RWPE2 (cell line): ENCODE data around the gene GAB3.

Source experiments
- ATAC-seq: fragments of 200-7000 bp; cut with Tn5 transposase; 3 replicates; pipeline ENCODE4 v1.9.1; 2021; ENCODE audit warnings: low read depth
- DNase-seq: peaks from one replicate; pipeline ENCODE4 v3.0.0-alpha.2; 2020; ENCODE audit warnings: low spot score
- H3K27ac ChIP-seq: fragments of 450-650 bp; 2 replicates; pipeline ENCODE4 v1.5.1; 2017; ENCODE audit warnings: mild to moderate bottlenecking; ENCODE audit not compliant: poor library complexity, severe bottlenecking
- H3K27me3 ChIP-seq: fragments of 250-450 bp; sonication (Bioruptor Pico); 2 replicates; pipeline ENCODE4 v1.5.1; 2021; ENCODE audit warnings: mild to moderate bottlenecking, moderate library complexity; ENCODE audit not compliant: insufficient read depth, poor library complexity, severe bottlenecking
- H3K36me3 ChIP-seq: fragments of 250-450 bp; sonication (Bioruptor Pico); 2 replicates; pipeline ENCODE4 v1.5.1; 2020; ENCODE audit warnings: low read depth, mild to moderate bottlenecking, moderate library complexity
- H3K4me1 ChIP-seq: fragments of 250-450 bp; sonication (Bioruptor Pico); 2 replicates; pipeline ENCODE4 v1.5.1; 2021; ENCODE audit warnings: mild to moderate bottlenecking, moderate library complexity; ENCODE audit not compliant: insufficient read depth, poor library complexity, severe bottlenecking
- H3K4me3 ChIP-seq: fragments of 250-450 bp; sonication (Bioruptor Pico); 2 replicates; pipeline ENCODE4 v1.5.1; 2021; ENCODE audit warnings: mild to moderate bottlenecking, moderate library complexity; ENCODE audit not compliant: severe bottlenecking
- H3K9me3 ChIP-seq: fragments of 250-450 bp; sonication (Bioruptor Pico); 2 replicates; pipeline ENCODE4 v1.5.1; 2021; ENCODE audit warnings: mild to moderate bottlenecking, moderate library complexity; ENCODE audit not compliant: severe bottlenecking
- CTCF ChIP-seq: fragments of 450-650 bp; IDR thresholded peaks from one replicate; pipeline ENCODE4 v1.5.1; 2017; ENCODE audit warnings: mild to moderate bottlenecking, moderate library complexity; ENCODE audit not compliant: poor library complexity, severe bottlenecking

Gene GAB3

DNA sequence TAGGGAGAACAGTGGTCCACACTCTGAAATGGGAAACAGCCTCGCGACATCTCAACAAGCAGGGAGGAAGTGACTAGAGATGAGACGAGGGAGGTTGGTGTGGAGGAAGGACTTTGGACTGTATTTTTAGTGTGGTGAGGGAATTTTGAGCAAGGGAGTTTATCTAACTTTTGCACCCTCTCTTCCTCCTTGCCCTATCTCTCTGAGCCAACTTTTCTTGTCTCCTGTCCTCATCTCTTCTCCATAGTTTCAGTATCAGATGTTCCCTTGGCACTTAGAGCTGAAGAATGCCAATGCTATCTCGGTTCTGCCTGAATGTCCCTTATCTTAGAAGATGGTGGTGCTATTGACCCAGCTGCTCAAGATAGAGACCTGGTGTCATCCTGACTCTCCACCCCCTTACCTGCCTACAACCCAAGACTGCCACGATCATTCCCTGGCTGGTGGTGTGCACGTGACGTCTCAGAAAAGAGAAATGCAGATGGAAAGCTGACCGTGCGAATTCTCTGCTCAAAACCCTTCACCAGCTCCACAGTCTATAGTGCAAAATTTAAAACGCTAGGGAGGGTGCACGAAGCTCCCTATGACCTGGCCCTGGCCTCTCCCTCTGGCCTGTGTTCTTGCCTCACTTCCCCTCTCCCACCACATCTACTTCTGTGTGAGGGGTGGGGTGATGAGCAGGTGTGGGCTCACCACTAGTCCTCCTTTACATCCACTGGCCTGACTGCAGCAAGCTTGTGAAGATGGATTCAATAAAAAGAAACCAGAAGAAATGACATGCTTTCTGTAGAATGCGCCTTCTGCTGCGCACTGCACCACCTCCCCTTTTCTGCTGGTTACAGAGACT is 33.5 kb upstream of the GAB3 start:
- ATAC-seq: no peak
- no peak overlapping the region for H3K4me3 ChIP-seq
- no peaks in the 10 kb centered on the region for H3K4me1 ChIP-seq
- H3K36me3 ChIP-seq: no peaks in the 10 kb centered on the region
- H3K27me3 ChIP-seq: no peaks in the 10 kb centered on the region
- TF ChIP-seq CTCF: no peak
- no peak overlapping the region for H3K27ac ChIP-seq
- no peak for DNase-seq
- no peaks in the 10 kb centered on the region for H3K9me3 ChIP-seq

DNA sequence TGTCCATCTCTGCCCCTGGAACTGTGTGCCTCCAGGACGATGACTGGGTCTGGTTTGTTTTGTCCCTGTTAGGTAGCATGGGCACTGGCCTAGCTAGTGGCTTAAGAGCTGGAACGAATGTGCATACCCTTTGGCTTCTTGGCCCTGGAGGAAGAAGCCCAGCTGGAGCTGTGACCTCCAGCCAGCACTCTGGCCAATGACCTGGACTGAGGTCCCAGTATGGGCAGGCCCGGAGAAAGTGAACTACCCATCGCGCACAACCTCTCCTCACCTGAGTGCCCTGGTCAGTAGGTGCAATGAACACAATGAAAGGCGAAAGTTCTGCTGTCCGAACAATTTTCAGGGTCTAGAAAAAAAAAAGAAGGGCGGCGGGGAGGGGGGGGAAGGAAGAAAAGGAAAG is 30.1 kb upstream of the GAB3 start:
- H3K4me3 ChIP-seq: no peak overlapping the region
- TF ChIP-seq CTCF: no peak
- DNase-seq (no peak), ATAC-seq (no peak; the same call in 2 of the 3 replicates)
- no peaks in the 10 kb centered on the region for H3K4me1 ChIP-seq
- H3K9me3 ChIP-seq: no peaks in the 10 kb centered on the region
- H3K27me3 ChIP-seq: no peaks in the 10 kb centered on the region
- peaks cover 18% of the 10 kb centered on the region for H3K36me3 ChIP-seq
- no peak overlapping the region for H3K27ac ChIP-seq

DNA sequence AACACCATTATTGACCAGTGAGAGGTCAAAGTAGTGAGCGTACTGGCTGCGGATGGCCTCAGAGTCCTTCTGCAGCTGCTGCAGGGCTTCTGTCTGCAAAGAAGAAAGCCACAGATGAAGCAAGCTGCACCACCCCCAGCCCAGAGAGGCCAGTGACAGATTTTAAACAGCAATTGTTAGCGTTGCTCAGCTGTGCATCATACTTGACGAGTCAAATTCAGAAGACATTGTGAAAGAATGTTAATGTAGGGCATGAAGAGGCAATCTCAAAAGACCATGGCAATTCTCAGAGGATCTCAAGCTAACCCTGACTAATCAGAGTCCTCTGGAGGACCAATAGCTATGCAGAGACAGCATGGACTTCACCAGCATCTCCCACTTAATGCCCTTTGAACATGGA is 28.4 kb upstream of the GAB3 start:
- Histone ChIP-seq H3K4me1 (no peaks in the 10 kb centered on the region), H3K27me3 (no peaks in the 10 kb centered on the region), H3K4me3 (no peak overlapping the region), H3K36me3 (peaks cover 35% of the 10 kb centered on the region), H3K27ac (no peak overlapping the region), H3K9me3 (no peaks in the 10 kb centered on the region)
- TF ChIP-seq CTCF: no peak
- DNase-seq: no peak
- ATAC-seq: peak; percentile 33; the same call in 1 of the 3 replicates

DNA sequence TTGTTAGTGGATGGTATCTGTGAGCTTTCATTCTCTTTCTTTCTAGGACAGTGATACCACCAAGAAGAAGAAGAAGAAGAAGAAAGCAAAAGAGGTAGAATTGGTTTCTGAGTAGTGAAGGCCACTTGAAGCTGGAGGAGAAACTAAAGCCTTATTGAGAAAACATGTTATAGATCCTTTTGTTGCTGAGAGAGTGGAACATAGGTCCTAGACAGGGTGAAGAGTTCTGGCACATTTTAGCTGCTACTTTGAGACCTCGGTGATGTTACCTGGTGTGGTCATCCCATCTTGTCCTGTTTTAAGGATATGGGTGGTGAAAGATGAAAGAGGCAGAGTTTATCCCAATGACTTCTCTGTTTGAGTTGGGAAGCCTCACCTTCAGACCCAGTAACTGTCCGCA is 25.9 kb upstream of the GAB3 start:
- H3K9me3 ChIP-seq: no peaks in the 10 kb centered on the region
- no peak for ATAC-seq
- H3K4me1 ChIP-seq: no peaks in the 10 kb centered on the region
- H3K27me3 ChIP-seq: no peaks in the 10 kb centered on the region
- H3K27ac ChIP-seq: no peak overlapping the region
- no peak for DNase-seq
- TF ChIP-seq CTCF: no peak
- H3K36me3 ChIP-seq: peaks cover 54% of the 10 kb centered on the region
- H3K4me3 ChIP-seq: no peak overlapping the region
